Measurements from ENCODE around the gene GAK.
"Not testable (repeated sequence)": the region's sequence is repeated elsewhere in the genome, so short reads cannot be mapped to it uniquely, and the experiment has no call there.

DNA sequence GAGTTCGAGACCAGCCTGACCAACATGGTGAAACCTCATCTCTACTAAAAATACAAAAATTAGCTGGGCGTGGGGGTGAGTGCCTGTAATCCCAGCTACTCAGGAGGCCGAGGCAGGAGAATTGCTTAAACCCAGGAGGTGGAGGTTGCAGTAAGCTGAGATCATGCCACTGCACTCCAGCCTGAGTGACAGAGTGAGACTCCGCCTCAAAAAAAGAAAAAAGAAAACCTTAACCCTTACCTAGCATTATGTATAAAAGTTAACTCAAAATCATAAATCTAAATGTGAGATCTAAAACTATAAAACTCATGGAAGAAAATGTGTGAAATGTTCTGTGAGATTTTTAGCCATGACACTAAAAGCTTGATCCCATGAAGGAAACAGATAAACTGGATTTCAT, 7.4 kb upstream of the GAK start:
- TF ChIP-seq, protein P1, sequence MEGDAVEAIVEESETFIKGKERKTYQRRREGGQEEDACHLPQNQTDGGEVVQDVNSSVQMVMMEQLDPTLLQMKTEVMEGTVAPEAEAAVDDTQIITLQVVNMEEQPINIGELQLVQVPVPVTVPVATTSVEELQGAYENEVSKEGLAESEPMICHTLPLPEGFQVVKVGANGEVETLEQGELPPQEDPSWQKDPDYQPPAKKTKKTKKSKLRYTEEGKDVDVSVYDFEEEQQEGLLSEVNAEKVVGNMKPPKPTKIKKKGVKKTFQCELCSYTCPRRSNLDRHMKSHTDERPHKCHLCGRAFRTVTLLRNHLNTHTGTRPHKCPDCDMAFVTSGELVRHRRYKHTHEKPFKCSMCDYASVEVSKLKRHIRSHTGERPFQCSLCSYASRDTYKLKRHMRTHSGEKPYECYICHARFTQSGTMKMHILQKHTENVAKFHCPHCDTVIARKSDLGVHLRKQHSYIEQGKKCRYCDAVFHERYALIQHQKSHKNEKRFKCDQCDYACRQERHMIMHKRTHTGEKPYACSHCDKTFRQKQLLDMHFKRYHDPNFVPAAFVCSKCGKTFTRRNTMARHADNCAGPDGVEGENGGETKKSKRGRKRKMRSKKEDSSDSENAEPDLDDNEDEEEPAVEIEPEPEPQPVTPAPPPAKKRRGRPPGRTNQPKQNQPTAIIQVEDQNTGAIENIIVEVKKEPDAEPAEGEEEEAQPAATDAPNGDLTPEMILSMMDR (IDR thresholded peaks at IDR 0.05; ENCODE audit: poor library complexity) = not testable (repeated sequence)
- not testable (repeated sequence) for TF ChIP-seq EZH2phosphoT487 (IDR thresholded peaks at IDR 0.05; ENCODE audit: low read depth, severe bottlenecking, unreplicated experiment); EZH2 (IDR thresholded peaks at IDR 0.05; ENCODE audit: borderline replicate concordance)

Measured in hepatocyte (in vitro differentiated cells).